ENCODE measurements around the gene HIPK2.

HIPK2 gene

GRCh38 chr7:139523968-139524815 is 253.6 kb downstream of the HIPK2 start:
- no peak for DNase-seq

GRCh38 chr7:139523199-139523941 is 254.4 kb downstream of the HIPK2 start, which contains the start of gene CLEC2L:
CLEC2L (plus strand) TSS chr7:139523685; CDS start chr7:139523928, 243 bp downstream.
- DNase-seq: no peak

GRCh38 chr7:139522830-139523198 is 255.0 kb downstream of the HIPK2 start:
- no peak for DNase-seq

GRCh38 chr7:139521439-139521838 is 256.4 kb downstream of the HIPK2 start:
- no peak for DNase-seq

GRCh38 chr7:139515266-139515665 is 262.5 kb downstream of the HIPK2 start:
- no peak for DNase-seq
